Type B pancreatic cell (in vitro differentiated cells): ENCODE results near the gene AOC3. TPM values are rescaled to one million over a fixed set of nuclear protein-coding genes. Genes with fewer than 3 reads are reported as not detected.
"Not testable (repeated sequence)": the region's sequence is repeated elsewhere in the genome, so short reads cannot be mapped to it uniquely, and the experiment has no call there.

ENCODE experiments used
- DNase-seq: peaks from one replicate; pipeline ENCODE4 v3.0.0; 2021; ENCODE audit warnings: mixed read lengths; ENCODE audit not compliant: unreplicated experiment; ENCODE audit errors: extremely low spot score
- H3K27ac Mint-ChIP-seq: 2 replicates; pipeline ENCODE4 v1.8.0; 2021; ENCODE audit warnings: mild to moderate bottlenecking, mixed read lengths
- H3K27me3 Mint-ChIP-seq: 2 replicates; pipeline ENCODE4 v1.8.0; 2021; ENCODE audit warnings: mixed read lengths
- H3K36me3 Mint-ChIP-seq: 2 replicates; pipeline ENCODE4 v1.8.0; 2021; ENCODE audit warnings: mixed read lengths
- H3K4me1 Mint-ChIP-seq: one replicate; pipeline ENCODE4 v1.8.0; 2021; ENCODE audit warnings: mixed read lengths; ENCODE audit not compliant: unreplicated experiment
- H3K4me3 Mint-ChIP-seq: 2 replicates; pipeline ENCODE4 v1.8.0; 2021; ENCODE audit warnings: mild to moderate bottlenecking, mixed read lengths
- H3K9me3 Mint-ChIP-seq: 2 replicates; pipeline ENCODE4 v1.8.0; 2021; ENCODE audit warnings: mixed read lengths
- total RNA-seq: library from RNA; stranded (reverse); gene quantifications from 2 replicates; pipeline ENCODE4 v1.2.1, GENCODE V29; 2021; ENCODE audit warnings: low replicate concordance
- TF ChIP-seq, protein P1 (sequence below): fragments of 200-600 bp; sonication (generic); conservative IDR thresholded peaks from 2 replicates; pipeline ENCODE4 v1.5.0; 2021; ENCODE audit warnings: antibody characterized with exemption, mild to moderate bottlenecking

AOC3 gene
- total RNA-seq, 1 donor from 2014 or later, result 1.5 TPM

GRCh38 chr17:42866216-42866615 lies 15.2 kb downstream of the AOC3 start:
- peaks cover 15% of the 10 kb centered on the region for H3K27me3 Mint-ChIP-seq
- DNase-seq, result no peak
- peaks cover 10% of the 10 kb centered on the region for H3K4me1 Mint-ChIP-seq
- no peaks in the 10 kb centered on the region for H3K9me3 Mint-ChIP-seq
- H3K36me3 Mint-ChIP-seq, result no peaks in the 10 kb centered on the region
- H3K4me3 Mint-ChIP-seq, result no peak overlapping the region
- TF ChIP-seq, protein P1, sequence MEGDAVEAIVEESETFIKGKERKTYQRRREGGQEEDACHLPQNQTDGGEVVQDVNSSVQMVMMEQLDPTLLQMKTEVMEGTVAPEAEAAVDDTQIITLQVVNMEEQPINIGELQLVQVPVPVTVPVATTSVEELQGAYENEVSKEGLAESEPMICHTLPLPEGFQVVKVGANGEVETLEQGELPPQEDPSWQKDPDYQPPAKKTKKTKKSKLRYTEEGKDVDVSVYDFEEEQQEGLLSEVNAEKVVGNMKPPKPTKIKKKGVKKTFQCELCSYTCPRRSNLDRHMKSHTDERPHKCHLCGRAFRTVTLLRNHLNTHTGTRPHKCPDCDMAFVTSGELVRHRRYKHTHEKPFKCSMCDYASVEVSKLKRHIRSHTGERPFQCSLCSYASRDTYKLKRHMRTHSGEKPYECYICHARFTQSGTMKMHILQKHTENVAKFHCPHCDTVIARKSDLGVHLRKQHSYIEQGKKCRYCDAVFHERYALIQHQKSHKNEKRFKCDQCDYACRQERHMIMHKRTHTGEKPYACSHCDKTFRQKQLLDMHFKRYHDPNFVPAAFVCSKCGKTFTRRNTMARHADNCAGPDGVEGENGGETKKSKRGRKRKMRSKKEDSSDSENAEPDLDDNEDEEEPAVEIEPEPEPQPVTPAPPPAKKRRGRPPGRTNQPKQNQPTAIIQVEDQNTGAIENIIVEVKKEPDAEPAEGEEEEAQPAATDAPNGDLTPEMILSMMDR, result no peak
- no peak overlapping the region for H3K27ac Mint-ChIP-seq

GRCh38 chr17:42866631-42867575 lies 15.9 kb downstream of the AOC3 start:
- no peak for DNase-seq
- peaks cover 18% of the 10 kb centered on the region for H3K27me3 Mint-ChIP-seq
- H3K9me3 Mint-ChIP-seq, result peaks cover 5% of the 10 kb centered on the region
- TF ChIP-seq, protein P1, result no peak
- peaks cover 10% of the 10 kb centered on the region for H3K4me1 Mint-ChIP-seq
- H3K4me3 Mint-ChIP-seq, result no peak overlapping the region
- H3K27ac Mint-ChIP-seq, result no peak overlapping the region
- H3K36me3 Mint-ChIP-seq, result peaks cover 3% of the 10 kb centered on the region

- H3K9me3 Mint-ChIP-seq, H3K36me3 Mint-ChIP-seq: not testable (repeated sequence)
Observed at GRCh38 chr17:42867694-42868261, 16.8 kb downstream of the AOC3 start.

GRCh38 chr17:42868338-42868737 lies 17.3 kb downstream of the AOC3 start:
- Mint-ChIP-seq H3K27ac (no peak overlapping the region), H3K36me3 (peaks cover 3% of the 10 kb centered on the region), H3K4me1 (peaks cover 10% of the 10 kb centered on the region), H3K27me3 (peaks cover 25% of the 10 kb centered on the region), H3K9me3 (peaks cover 5% of the 10 kb centered on the region), H3K4me3 (no peak overlapping the region)
- TF ChIP-seq, protein P1, result no peak
- no peak for DNase-seq

More at GRCh38 chr17:42867694-42868261, 16.8 kb downstream of the AOC3 start:
- Mint-ChIP-seq H3K4me1 (peaks cover 10% of the 10 kb centered on the region), H3K27me3 (peaks cover 19% of the 10 kb centered on the region)
- not testable (repeated sequence) for H3K4me3 Mint-ChIP-seq, H3K27ac Mint-ChIP-seq, DNase-seq

- H3K27ac Mint-ChIP-seq, result no peak overlapping the region
Observed at GRCh38 chr17:42871647-42872046, 20.6 kb downstream of the AOC3 start.

More at GRCh38 chr17:42871647-42872046, 20.6 kb downstream of the AOC3 start:
- Mint-ChIP-seq H3K4me1 (peaks cover 4% of the 10 kb centered on the region), H3K27me3 (peaks cover 21% of the 10 kb centered on the region), H3K36me3 (peaks cover 3% of the 10 kb centered on the region), H3K4me3 (no peak overlapping the region), H3K9me3 (peaks cover 5% of the 10 kb centered on the region)
- TF ChIP-seq, protein P1, result no peak
- DNase-seq, result no peak
